Heart right ventricle (tissue), 16 donors: ENCODE results near the gene SSH2. TPM values are rescaled to one million over a fixed set of nuclear protein-coding genes. Genes with fewer than 3 reads are reported as not detected.

Source experiments
- ATAC-seq, 8 donors: fragments of 200-7000 bp; cut with Tn5 transposase; one replicate each; pipeline ENCODE4 v1.9.1; 2020; ENCODE audit warnings: mild to moderate bottlenecking in 8 of 8, moderate library complexity in 8 of 8, moderate number of reproducible peaks in 1 of 8
- DNase-seq, 2 donors: peaks; one replicate each; pipeline ENCODE4 v3.0.0-alpha.2; 2020
- H3K27ac ChIP-seq, 10 donors: fragments of 200-600 bp; sonication (generic) in 2 of 10; one replicate each; pipeline versions ENCODE4 v1.5.0 to v1.8.0; 2020 to 2022; ENCODE audit warnings: mild to moderate bottlenecking in 3 of 10
- H3K27me3 ChIP-seq, 7 donors: fragments of 200-600 bp; one replicate each; pipeline ENCODE4 v1.8.0; 2021 to 2022; ENCODE audit warnings: mild to moderate bottlenecking in 2 of 7
- H3K36me3 ChIP-seq, 9 donors: fragments of 200-600 bp; sonication (generic) in 1 of 9; one replicate each; pipeline versions ENCODE4 v1.5.0 to v1.8.0; 2020 to 2022; ENCODE audit warnings: mild to moderate bottlenecking in 2 of 9
- H3K4me1 ChIP-seq, 9 donors: fragments of 200-600 bp; sonication (generic) in 1 of 9; one replicate each; pipeline versions ENCODE4 v1.5.0 to v1.8.0; 2020 to 2022; ENCODE audit warnings: mild to moderate bottlenecking in 4 of 9
- H3K4me3 ChIP-seq, 10 donors: fragments of 200-600 bp; sonication (generic) in 2 of 10; one replicate each; pipeline versions ENCODE4 v1.5.0 to v1.8.0; 2020 to 2022; ENCODE audit warnings: mild to moderate bottlenecking in 7 of 10, moderate library complexity in 2 of 10
- H3K9me3 ChIP-seq, 11 donors: fragments of 200-600 bp in 10 of 11; sonication (generic) in 2 of 11; one replicate each; pipeline versions ENCODE4 v1.5.0 to v1.8.0; 2013 to 2022; ENCODE audit warnings: mild to moderate bottlenecking in 2 of 11, control low read depth in 1 of 11, moderate library complexity in 1 of 11
- WGBS, 2 donors: extraction: QIAGEN DNeasy Blood & Tissue Kit; methylation state at CpG; one replicate each; pipeline ENCODE4 v1.1.7; 2013; ENCODE audit warnings: inconsistent platforms in 1 of 2; 5-methylcytosine and 5-hydroxymethylcytosine counted together
- intact Hi-C, 10 donors: fragments of 100-400 bp; cut with DNase I; formaldehyde crosslinking; loops; one replicate each; pipeline versions ENCODE4 v1.11.1 to v1.14.2; 2022
- polyA plus RNA-seq, 2 donors: library from polyadenylated mRNA; stranded (reverse); fragments of 200-250 nt; gene quantifications; one replicate each; pipeline ENCODE4 v1.2.3, GENCODE V29; 2013
- total RNA-seq, 10 donors: library from RNA; stranded (reverse); fragmentation: NEBNext Ultra II Directional in 3 of 10; extraction: Animal tissue kit (Norgen Biotek cat#: 25700) in 3 of 10; gene quantifications; one replicate each; pipeline versions ENCODE4 v1.2.1 to v1.2.4, GENCODE V29; 2021 to 2023
- TF ChIP-seq, protein P1 (sequence below), 9 donors: fragments of 200-600 bp; sonication (generic) in 2 of 9; IDR thresholded peaks; one replicate each; pipeline versions ENCODE4 v1.5.0 to v1.8.0; 2021 to 2022; ENCODE audit warnings: antibody characterized with exemption in 9 of 9, mild to moderate bottlenecking in 5 of 9, moderate library complexity in 1 of 9
- donor health status: Arrhythmogenic right ventricular cardiomyopathy.
- donor health status: ischemic (EF 13 %, LVEDD 7.1; RV severe dilation, severe dysfunction).
- donor health status: healthy with polysubstance abuse.
- donor health status: DM: no; HTN: yes; CAD: no.
- donor health status: DM: no; HTN: no; CAD: no.
- donor health status: ischemic (EF 25% LVEDD 6.9; RV normal size, moderate dysfunction).
- donor health status: ischemic (EF 25% LVEDD 5.7; RV mildly dilated, moderate dysfunction).
- donor health status: healthy.
- donor health status: DM: yes; HTN: yes; CAD: no.
- donor health status: Ischemic cardiomyopathy.
- donor health status: ischemic (EF 35%, LVEDD 5.7; RV mildly dilated, moderate dysfunction).
- donor health status: nonischemic (EF 11% LVEDD 7.7; RV severe dilation, severe dysfunction).
- donor health status: DM: yes; HTN: yes; CAD: no.
- donor health status: PGD.
- donor health status: ischemic (EF 29% LVEDD 5.4; RV normal size, mild dysfunction).
- donor health status: nonischemic (EF 23%, LVEDD 6.1; RV moderate dilation, normal function).

SSH2 gene
- total and polyA plus RNA-seq, 12 donors = 17.9 to 42.9 (median 34.3) TPM

DNA sequence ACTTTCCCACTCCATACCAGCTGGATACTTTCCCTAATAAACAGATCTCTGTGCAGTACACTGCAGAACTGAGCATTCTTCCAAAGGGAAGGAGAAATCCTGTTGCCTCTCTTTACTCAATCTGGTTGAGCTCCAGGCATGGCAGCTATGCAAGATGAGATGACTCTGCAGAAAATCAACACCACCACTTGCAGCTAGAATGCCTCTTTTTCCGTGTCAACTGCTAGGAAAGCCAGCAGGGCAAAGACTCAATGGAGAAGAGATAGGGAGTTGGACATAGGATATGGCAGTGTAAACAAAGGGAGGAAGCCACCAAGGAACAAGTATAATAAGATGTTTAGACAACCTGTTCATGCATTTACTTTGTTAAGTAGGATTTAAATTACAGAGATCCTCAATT lies 266.9 kb downstream of the SSH2 start:
- TF ChIP-seq, protein P1, sequence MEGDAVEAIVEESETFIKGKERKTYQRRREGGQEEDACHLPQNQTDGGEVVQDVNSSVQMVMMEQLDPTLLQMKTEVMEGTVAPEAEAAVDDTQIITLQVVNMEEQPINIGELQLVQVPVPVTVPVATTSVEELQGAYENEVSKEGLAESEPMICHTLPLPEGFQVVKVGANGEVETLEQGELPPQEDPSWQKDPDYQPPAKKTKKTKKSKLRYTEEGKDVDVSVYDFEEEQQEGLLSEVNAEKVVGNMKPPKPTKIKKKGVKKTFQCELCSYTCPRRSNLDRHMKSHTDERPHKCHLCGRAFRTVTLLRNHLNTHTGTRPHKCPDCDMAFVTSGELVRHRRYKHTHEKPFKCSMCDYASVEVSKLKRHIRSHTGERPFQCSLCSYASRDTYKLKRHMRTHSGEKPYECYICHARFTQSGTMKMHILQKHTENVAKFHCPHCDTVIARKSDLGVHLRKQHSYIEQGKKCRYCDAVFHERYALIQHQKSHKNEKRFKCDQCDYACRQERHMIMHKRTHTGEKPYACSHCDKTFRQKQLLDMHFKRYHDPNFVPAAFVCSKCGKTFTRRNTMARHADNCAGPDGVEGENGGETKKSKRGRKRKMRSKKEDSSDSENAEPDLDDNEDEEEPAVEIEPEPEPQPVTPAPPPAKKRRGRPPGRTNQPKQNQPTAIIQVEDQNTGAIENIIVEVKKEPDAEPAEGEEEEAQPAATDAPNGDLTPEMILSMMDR (IDR thresholded peaks at IDR 0.05) = no peak
- Histone ChIP-seq H3K27ac (peak overlapping the region in 8 of 10 donors; percentile 4 to 61 (median 36)), H3K27me3 (no peaks in the 10 kb centered on the region), H3K4me3 (no peak overlapping the region), H3K4me1 (peaks cover 0 to 57% (median 24%) of the 10 kb centered on the region in 9 donors), H3K9me3 (no peaks in the 10 kb centered on the region), H3K36me3 (peaks cover 0 to 96% (median 17%) of the 10 kb centered on the region in 9 donors)
- intact Hi-C loops = no loop called here
- WGBS, 2 donors = 15 to 18% methylated on average over 1 of the region's 1 CpG
- no peak for DNase-seq
- peak in 4 of 8 donors; percentile 12 to 31 (median 14) for ATAC-seq

DNA sequence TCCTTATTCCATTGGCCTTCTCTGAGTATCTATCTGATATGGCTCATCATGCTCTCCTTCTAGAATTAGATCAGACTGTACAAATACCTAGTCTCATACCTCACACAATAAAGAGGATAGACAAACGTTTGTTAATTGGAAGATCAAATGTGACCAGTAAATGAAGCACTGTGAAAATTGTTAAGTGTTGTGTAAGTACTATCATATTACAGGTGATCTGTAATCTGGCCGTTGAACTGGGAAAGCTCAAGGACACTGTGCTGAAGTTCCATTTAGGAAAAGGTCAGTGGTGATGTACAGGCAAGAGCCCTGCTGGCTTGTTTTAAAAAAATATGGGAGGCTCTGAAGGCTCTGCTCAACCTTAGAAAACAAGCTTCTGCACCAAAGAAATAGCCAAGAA lies 268.8 kb downstream of the SSH2 start:
- no peaks in the 10 kb centered on the region for H3K9me3 ChIP-seq
- TF ChIP-seq, protein P1 (IDR thresholded peaks at IDR 0.05) = no peak
- no peaks in the 10 kb centered on the region for H3K27me3 ChIP-seq
- no peak overlapping the region for H3K4me3 ChIP-seq
- peaks cover 0 to 46% (median 18%) of the 10 kb centered on the region in 9 donors for H3K4me1 ChIP-seq
- H3K27ac ChIP-seq = peak overlapping the region in 5 of 10 donors; percentile 29 to 61 (median 54)
- H3K36me3 ChIP-seq = peaks cover 0 to 96% (median 16%) of the 10 kb centered on the region in 9 donors
- intact Hi-C loops = no loop called here
- WGBS, 2 donors = 46 to 48% methylated on average over 2 of the region's 2 CpGs
- DNase-seq = no peak
- peak in 2 of 8 donors; percentile 37 to 58 for ATAC-seq

DNA sequence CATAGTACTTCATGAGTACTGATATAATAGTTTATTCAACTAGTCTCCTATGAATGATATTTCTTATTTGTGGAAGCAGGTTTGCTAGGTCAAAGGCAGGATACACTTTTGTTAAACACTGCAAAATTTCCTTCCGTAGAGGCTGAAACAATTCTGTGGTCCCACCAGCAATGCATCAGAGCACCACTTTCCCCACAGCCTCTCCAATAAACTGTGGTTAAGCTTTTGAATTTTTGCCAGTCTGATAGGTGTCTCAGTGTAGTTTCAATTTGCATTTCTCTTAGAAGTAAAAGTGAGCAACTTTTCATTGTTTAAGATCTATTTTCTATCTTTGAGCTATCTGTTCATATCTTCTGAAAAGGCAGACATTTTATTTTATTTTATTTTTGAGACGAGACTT lies 270.9 kb downstream of the SSH2 start:
- peak overlapping the region in 1 of 10 donors; percentile 6 for H3K27ac ChIP-seq
- peaks cover 0 to 38% (median 14%) of the 10 kb centered on the region in 9 donors for H3K4me1 ChIP-seq
- no peak overlapping the region for H3K4me3 ChIP-seq
- intact Hi-C loops = no loop called here
- TF ChIP-seq, protein P1 (IDR thresholded peaks at IDR 0.05) = no peak
- peaks cover 0 to 97% (median 10%) of the 10 kb centered on the region in 9 donors for H3K36me3 ChIP-seq
- DNase-seq (no peak), ATAC-seq (no peak)
- 86 to 87% methylated on average over 2 of the region's 2 CpGs for WGBS, 2 donors
- no peaks in the 10 kb centered on the region for H3K27me3 ChIP-seq
- no peaks in the 10 kb centered on the region for H3K9me3 ChIP-seq

DNA sequence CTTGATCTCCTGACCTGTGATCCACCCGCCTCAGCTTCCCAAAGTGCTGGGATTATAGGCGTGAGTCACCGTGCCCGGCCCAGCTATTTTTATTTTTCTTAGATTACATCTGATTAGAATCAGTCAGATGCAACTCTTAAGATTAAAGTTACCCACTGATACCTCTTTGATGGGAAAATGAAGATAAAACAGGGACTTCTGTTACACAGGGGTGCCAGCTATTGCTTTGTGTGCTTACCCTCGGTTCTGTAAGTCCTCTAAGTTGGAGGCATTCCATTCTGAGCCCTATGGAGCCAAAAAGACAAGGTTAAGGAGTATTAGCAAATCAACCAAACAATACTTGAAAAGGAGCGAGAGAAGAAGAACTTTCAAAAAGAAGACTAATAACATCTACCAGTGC lies 274.7 kb downstream of the SSH2 start:
- peaks cover 0 to 97% (median 16%) of the 10 kb centered on the region in 9 donors for H3K36me3 ChIP-seq
- intact Hi-C loops = no loop called here

More for the DNA sequence above, 274.7 kb downstream of the SSH2 start:
- no peaks in the 10 kb centered on the region for H3K27me3 ChIP-seq
- 94% methylated on average over 6 of the region's 6 CpGs for WGBS, 2 donors
- peaks cover 0 to 14% (median 0%) of the 10 kb centered on the region in 9 donors for H3K4me1 ChIP-seq
- H3K27ac ChIP-seq = no peak overlapping the region
- ATAC-seq = no peak
- DNase-seq = no peak
- H3K4me3 ChIP-seq = no peak overlapping the region
- TF ChIP-seq, protein P1 (IDR thresholded peaks at IDR 0.05) = no peak
- H3K9me3 ChIP-seq = no peaks in the 10 kb centered on the region
